ENCODE data around the gene SAMD4B.
"Not testable (repeated sequence)": the region's sequence is repeated elsewhere in the genome, so short reads cannot be mapped to it uniquely, and the experiment has no call there.

Gene SAMD4B

GRCh38 chr19:39365531-39365930 lies 23.3 kb downstream of the SAMD4B start:
- no peak for DNase-seq (ENCODE audit: low spot score)

- no peak for DNase-seq (ENCODE audit: low spot score)
Observed at GRCh38 chr19:39369200-39369599, 27.0 kb downstream of the SAMD4B start.

GRCh38 chr19:39370735-39371134 lies 28.5 kb downstream of the SAMD4B start:
- no peak for DNase-seq (ENCODE audit: low spot score)

GRCh38 chr19:39372047-39372802 lies 30.0 kb downstream of the SAMD4B start:
- DNase-seq (ENCODE audit: low spot score) = no peak

- no peak for DNase-seq (ENCODE audit: low spot score)
Observed at GRCh38 chr19:39372941-39373340, 30.7 kb downstream of the SAMD4B start.

GRCh38 chr19:39375929-39376328 lies 33.7 kb downstream of the SAMD4B start:
- no peak for DNase-seq (ENCODE audit: low spot score)

GRCh38 chr19:39377373-39378362 lies 35.4 kb downstream of the SAMD4B start:
- no peak for DNase-seq (ENCODE audit: low spot score)

GRCh38 chr19:39379366-39379765 lies 37.1 kb downstream of the SAMD4B start:
- not testable (repeated sequence) for DNase-seq (ENCODE audit: low spot score)

- no peak for DNase-seq (ENCODE audit: low spot score)
Observed at GRCh38 chr19:39379865-39380396, 37.7 kb downstream of the SAMD4B start.

GRCh38 chr19:39380521-39381502 lies 38.6 kb downstream of the SAMD4B start:
- DNase-seq (ENCODE audit: low spot score) = no peak

- DNase-seq (ENCODE audit: low spot score) = no peak
Observed at GRCh38 chr19:39381910-39382611, 39.8 kb downstream of the SAMD4B start.

- no peak for DNase-seq (ENCODE audit: low spot score)
Observed at GRCh38 chr19:39382991-39383828, 41.0 kb downstream of the SAMD4B start.

GRCh38 chr19:39384839-39385568 lies 42.8 kb downstream of the SAMD4B start:
- DNase-seq (ENCODE audit: low spot score) = no peak

- DNase-seq (ENCODE audit: low spot score) = no peak
Observed at GRCh38 chr19:39385629-39386411, 43.6 kb downstream of the SAMD4B start.

GRCh38 chr19:39386557-39386956 lies 44.3 kb downstream of the SAMD4B start:
- no peak for DNase-seq (ENCODE audit: low spot score)

GRCh38 chr19:39388657-39389056 lies 46.4 kb downstream of the SAMD4B start:
- DNase-seq (ENCODE audit: low spot score) = no peak

GRCh38 chr19:39389631-39390414 lies 47.6 kb downstream of the SAMD4B start:
- no peak for DNase-seq (ENCODE audit: low spot score)
